HuH-7 (cell line): ENCODE measurements around the gene ZNF519.
A peak's percentile ranks its signal among the peaks of the same experiment; 100 is the strongest.
"Not testable (repeated sequence)": the region's sequence is repeated elsewhere in the genome, so short reads cannot be mapped to it uniquely, and the experiment has no call there.

ENCODE experiments used
- DNase-seq: peaks from one replicate; pipeline ENCODE4 v3.0.0; 2011; ENCODE audit warnings: low spot score

Gene ZNF519

DNA sequence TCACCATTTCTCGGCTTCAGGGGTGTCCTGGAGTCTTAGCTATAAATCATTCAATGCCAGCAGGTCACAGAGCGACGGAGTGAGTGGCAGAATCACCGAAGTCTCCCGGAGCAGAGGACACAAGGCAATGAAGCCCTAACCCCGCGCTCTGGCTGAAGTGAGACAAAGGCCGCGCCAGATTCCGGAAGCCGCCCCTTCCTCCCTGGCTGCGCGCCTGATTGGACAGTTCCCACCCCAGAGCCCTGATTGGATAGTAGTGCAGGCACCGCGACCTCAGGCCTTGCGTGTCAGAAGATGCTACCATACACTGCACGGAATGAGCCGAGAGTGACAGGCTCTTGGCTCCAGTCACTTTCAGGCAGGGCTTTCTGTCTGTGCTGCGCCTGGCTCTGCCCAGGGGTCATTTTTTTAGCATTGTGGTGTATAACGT, at the start of gene ZNF519:
TSS of gene ZNF519 (minus strand) at position 165 of the 430 bp plus-strand sequence. CDS start at position 7, 158 bp downstream.
- DNase-seq: peak; percentile 92

DNA sequence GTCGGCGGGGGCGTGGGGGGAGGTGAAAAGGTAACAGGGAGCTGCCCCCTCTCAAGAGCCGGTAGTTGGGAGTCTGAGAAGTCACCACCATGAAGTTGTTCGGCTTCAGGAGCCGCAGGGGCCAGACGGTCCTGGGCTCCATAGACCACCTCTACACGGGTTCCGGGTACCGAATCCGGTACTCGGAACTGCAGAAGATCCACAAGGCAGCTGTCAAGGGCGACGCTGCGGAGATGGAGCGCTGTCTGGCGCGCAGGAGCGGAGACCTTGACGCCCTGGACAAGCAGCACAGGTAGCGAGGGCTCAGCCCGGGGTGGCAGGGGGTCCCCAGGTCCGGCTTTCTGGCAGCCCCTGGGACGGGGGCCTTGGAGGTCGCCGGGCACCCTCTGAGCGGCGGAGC, 47.1 kb upstream of the ZNF519 start:
- DNase-seq: no peak

DNA sequence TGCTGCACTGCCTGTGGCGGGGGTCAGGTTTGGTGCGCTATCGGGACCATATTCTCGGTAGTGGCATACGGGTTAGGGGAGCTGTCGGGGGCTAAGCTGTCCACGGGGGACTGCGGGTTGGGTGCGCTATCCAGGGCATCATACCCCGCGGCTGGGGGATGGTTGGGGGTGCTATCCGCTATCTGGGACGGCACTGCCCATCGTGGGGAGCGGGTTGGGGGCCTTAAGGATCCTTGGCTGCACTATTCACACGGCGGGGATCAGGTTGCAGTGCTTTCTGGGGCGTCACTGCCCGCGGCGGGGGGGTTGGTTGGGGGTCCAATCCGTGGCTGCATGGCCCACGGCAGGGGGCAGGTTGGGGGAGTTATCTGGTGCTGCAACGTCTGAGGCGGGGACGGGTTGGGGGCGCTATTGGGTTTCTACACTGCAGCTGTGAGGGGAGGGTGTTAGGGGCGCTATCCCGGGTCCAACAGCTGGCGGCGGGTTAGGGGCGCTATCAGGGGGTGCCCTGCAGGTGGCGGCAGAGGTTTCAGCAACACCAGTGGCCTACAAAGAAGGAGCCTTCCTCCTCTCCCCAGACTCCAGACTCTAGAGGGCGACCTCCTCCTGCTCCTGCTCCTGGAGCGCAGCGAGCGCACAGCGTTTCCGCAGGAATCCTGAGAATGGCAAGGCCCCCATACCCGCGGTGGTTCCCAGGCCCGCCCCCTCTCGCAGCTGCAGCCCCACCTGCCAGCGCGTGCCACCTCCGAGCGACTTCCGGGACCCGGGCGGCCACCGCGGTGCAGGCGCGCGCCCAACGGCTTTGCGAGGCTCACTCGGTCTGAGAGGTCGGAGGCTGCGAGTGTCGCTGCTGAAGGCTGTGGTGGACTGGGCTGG, 46.3 kb upstream of the ZNF519 start:
- DNase-seq: peak; percentile 52

DNA sequence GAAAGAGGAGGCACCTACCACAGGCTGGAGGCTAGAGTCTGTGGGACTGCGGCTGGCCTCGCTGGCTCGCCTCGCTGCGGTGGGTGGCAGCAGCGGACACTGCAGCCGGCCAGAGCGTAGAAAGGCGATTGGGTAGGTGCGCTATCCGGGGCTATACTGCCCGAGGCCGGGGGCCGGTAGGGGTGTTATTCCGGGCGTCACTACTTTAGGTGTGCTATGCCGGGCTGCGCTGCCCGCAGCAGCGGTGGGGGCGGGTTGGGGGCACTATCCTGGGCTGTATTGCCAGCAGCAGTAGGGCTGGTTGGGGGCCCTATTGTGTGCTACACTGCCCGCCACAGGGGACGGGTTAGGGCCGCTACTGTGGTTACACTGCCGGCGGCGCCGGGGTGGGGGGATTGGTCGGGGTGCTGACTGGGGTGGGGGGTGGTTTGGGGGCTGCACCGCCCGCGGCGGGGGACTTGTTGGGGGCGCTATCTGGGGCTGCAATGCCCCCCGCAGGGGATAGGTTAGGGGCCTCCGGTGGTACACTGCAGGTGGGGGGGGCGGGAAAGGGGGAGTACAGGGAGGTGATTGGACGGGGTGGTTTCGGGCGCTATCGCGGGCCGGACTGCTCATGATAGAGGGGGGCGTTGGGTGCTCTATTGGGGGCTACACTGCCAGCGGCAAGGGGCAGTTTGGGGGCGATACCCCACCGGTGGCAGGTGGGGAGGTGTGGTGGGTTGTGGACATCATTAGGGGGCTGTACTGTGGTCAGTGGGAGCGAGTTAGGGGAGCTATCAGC, 45.5 kb upstream of the ZNF519 start:
- not testable (repeated sequence) for DNase-seq

DNA sequence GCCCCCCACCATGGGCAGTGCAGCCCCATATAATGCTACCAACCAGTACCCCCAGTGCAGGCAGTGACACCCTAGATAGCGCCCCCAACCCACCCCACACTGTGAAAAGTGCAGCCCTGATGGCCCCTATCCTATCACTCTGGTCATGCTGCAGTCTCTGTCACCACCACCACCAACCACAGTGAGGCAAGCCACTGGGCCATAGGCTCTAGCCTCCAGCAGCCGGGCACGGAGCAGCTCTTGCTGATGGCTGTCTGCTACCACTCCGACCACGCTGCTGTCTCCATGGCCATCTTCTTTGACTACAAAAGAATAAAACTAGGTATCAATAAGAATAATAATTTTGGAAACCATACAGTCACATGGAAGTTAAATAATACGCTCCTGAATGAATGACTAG, 43.2 kb upstream of the ZNF519 start:
- not testable (repeated sequence) for DNase-seq

DNA sequence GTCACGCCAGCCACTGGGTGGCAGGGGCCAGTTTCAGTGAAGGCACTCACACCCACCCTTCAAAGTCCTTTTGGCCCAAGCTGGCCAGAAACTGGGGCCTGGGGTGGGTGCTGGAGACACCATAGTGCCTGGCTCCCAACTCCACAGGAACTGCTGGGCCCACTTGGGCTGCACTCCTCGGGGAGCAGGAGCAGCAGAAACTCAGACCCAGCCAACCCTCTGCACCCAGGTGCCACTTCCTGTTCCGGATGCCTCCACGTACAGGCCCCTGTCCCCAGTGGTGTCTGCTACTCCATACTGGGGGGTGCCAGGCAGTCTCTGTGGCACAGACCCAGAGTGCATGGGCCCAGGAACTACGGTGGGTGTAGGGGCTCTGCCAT, 42.5 kb upstream of the ZNF519 start:
- no peak for DNase-seq

DNA sequence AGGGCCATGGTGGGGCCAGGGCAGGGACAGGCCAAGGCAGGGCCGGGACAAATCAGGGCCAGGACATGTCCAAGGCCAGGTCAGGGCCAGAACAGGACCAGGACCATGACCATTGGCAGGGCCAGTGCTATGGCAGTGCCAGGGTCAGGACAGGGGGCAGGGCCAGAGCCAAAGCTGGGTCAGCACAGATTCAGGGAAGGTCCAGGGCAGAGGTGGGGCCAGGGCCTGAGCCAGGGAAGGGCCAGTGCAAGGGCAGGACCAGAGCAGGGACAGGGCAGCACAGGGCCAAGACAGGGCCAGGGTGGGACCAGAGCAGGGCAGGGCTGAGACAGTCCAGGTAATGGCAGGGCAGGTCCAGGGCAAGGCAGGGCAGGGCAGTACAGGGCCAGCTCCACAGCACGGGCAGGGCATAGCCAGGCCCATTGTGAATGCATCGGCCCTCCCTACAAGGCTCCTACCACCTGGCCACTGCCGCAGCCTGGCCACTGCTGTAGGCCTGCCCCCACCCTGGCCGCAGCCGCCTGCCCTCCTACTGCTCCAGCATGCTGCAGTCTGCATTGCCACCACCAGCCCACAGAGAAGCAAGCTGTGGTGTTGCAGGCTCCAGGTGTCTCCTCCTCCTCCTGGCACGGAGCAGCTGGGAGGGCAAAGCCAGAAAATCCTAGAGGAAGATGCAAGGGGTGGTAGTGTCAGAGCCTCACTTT, 41.9 kb upstream of the ZNF519 start:
- DNase-seq: not testable (repeated sequence)

DNA sequence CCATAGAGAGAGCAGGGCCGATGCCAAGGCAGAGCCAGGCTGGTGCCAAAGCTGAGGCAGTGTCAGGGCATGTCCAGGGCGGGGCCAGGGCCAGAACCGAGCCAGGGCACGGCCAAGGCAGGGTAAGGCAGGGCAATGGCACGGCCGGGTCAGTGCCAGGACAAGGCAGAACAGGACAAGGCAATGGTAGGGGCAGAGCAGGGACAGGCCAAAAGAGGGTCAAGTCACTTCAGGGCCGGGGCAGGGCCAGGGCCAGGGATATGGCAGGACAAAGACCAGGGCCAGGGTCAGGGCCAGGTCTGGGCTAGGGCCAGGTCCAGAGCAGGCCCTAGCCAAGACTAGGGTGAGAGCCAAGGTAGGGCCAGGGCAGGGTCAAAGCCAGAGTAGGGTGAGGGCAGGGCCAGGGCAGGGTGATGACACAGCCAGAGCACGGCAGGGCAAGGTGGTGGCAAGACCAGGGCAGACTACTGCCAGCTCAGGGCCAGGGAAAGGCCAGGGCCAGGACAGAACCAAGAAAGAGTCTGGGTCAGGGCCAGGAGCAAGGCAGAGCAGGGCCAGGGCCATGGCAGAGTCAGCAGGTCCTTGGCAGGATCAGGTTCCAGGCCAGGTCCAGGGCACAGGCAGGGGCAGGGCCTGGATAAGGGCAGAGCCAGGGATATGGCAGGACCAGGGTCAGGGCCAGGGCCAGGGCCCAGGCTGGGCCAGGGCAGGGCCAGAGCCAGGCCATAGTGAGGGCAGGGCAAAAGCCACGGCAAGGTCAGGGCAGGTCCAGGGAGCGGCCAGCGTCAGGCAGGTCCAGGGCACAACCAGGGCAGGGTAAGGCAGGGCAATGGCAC, 41.1 kb upstream of the ZNF519 start:
- DNase-seq: not testable (repeated sequence)

DNA sequence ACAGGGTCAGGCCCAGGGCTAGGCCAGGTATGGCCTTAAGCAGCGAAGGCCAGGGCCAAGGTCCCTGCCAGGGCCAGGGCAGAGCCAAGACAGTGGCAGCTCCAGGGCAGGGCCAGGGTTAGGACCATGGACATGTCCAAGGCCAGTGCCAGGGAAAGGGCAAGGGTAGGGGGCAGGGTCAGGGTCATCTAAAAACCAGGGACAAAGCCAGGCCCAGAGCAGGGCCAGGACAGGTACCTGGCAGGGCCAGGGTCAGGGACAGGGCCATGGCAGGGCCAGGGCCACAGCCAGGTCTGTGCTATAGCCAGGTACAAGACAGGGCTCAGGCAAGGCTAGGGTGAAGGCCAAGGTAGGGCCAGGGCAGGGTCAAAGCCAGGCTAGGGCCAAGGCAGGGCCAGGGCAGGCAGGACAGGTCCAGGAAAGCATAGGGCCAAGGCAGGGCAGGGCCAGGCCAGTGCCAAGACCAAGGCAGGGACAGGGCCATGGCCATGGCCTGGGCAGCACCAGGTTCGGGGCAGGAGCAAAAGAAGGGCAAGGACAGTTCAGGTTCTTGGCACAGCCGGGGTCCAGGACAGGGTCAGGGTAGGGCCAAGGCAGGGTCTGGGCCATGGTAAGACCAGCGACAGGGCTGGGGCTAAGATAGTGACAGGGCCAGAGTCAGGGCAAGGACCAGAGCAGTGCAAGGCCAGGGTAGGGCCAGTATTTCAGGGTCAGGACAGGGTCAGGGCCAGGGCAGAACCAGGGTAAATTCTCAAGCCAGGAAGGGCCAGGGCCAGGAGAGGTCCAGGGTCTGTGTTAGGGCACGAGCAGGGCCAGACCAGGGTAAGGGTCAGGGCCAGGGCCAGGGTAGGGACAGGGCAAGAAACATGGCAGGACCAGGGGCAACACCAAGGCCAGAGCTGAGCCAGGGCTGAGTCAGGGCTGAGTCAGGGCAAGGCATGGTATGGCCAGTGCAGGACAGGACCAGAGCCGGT, 40.2 kb upstream of the ZNF519 start:
- DNase-seq: not testable (repeated sequence)

DNA sequence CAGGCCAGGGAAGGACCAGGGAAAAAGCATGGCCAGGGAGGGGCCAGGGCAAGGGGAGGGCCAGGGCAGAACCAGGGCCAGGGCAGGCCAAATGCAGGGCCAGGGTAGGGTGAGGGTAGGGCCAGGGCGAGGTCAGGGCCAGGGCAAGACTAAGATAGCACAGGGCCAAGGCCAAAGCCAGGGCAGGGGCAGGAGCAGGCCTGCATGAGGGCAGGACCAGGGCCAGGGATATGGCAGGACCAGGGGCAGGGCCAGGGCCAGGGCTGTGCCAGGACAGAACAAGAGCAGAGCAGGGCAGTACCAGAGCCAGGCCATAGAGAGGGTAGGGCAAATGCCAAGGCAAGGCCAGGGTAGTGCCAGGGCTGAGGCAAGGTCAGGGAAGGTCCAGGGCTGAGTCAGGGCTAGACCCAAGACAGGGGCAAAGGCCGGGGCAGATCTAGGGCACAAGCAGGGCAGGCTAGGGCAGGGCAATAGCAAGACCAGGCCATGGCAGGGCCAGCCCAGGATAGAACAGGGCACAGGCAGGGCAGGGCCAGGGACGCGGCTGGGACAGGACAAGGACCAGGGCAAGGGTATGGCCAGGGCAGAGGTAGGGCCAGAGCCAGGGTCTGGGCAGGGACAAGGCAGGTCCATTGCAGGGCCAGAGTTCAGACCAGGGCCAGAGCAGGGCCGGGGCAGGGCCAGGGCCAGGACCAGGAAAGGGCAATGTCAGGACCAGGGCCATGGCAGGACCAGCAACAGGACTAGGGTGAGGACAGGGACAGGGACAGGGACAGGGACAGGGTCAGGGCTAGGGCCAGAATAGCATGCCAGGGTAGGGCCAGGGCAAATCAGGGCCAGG, 39.3 kb upstream of the ZNF519 start:
- DNase-seq: not testable (repeated sequence)

DNA sequence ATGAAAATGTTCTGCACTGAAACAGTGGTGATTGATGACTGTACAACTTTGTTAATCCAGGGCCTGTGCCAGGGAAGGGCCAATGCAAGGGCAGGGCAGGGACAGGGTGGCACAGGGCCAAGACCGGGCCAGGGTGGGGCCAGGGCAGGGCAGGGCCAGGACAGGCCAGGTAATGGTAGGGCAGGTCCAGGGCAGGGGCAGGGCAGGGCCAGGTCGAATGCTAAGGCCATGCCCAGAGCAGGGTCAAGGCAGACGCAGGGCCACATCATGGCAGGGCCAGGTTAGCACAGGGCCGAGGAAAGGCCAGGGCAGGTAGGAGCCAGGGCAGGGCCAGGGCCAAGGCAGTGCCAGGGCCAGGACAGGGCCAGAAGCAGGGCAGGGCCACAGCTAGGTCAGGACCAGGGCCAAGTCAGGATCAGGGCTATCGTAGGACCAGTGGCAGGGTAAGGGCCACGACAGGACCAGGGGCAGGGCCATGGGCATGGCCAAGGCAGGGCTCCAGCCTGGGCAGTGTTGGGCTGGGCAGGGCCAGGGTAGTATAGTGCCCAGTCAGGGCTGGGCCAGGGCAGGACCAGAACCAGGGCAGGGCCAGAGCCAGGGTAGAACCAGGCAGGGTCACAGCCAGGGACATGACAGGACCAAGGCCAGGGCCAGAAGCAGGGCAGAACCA, 38.3 kb upstream of the ZNF519 start:
- DNase-seq: not testable (repeated sequence)

DNA sequence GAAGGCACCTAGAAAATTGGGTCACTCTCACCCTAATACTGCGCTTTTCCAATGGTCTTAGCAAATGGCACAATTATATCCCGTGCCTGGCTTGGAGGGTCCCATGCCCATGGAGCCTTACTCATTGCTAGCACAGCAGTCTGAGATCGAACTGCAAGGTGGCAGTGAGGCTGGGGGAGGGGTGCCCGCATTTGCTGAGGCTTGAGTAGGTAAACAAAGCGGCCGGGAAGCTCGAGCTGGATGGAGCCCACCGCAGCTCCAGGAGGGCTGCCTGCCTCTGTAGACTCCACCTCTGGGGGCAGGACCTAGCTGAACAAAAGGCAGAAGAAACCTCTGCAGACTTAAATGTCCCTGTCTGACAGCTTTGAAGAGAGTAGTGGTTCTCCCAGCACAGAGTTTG, 30.7 kb upstream of the ZNF519 start:
- not testable (repeated sequence) for DNase-seq

DNA sequence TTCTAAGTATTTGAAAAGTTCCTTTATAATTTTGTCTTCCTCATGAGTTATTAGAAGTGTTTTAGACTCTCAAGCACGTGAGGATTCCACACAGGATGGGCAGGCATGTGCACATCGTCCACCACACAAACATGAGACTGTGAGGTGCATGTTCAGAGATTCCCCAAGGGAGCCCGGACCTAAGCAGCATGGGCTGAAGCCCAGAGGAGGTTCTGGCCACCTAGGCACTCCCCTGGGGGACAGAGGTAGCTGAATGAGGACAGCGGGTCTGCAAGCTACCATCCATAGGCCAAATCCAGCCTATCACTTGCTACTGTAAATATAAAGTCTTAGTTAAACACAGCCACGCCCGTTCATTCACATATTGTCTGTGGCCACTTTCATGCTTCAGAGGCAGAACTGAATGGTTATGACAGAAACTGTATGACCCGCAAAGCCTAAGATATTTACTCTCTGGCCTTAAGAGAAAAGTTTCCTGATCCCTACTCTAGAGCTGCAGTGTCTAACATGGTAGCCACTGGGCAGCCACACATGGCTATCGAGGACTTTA, 19.4 kb upstream of the ZNF519 start:
- not testable (repeated sequence) for DNase-seq

DNA sequence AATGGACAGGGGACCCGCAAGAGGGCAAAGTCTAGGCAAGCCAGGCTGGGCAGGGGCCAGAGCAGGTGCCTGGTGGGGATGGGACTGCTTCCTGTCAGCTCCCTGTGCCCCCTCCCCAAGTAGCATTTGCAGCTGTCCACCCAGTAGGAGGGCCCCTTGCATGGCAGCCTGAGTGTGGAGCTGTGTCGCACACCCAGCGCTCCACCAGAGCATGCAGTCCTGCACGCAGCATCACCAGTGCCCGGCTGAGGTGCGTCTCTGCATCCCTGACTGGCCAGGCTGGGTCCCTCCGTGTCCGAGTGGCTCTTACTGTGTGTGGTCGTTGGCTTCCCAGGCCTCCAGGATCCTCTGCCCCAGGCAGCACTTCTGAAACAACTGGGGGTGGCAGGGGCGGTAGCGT, 18.5 kb upstream of the ZNF519 start:
- not testable (repeated sequence) for DNase-seq

DNA sequence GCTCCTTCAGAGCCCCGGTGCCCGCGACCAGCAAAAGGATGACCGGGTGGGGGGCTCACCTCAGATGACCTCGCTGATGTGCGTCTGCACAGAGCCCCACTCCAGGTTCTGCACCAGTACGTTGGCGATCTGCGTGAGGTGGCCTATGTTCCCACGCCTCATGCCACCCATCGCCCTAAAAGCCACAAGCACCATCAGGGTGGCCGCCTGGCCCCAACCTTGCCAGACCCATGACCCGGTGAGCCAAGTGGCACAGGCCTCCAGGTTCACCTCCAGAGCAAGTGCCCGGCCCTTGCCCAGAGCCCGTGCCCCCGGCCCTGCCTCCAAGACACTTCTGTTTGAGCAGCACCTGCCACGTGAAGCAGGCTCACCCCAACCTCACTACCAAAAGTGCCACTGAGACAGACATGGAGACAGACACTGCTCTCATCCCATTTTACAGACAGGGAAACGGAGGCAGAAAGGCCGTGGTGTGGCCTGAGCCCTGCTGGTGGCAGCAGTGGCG, 17.7 kb upstream of the ZNF519 start:
- not testable (repeated sequence) for DNase-seq

DNA sequence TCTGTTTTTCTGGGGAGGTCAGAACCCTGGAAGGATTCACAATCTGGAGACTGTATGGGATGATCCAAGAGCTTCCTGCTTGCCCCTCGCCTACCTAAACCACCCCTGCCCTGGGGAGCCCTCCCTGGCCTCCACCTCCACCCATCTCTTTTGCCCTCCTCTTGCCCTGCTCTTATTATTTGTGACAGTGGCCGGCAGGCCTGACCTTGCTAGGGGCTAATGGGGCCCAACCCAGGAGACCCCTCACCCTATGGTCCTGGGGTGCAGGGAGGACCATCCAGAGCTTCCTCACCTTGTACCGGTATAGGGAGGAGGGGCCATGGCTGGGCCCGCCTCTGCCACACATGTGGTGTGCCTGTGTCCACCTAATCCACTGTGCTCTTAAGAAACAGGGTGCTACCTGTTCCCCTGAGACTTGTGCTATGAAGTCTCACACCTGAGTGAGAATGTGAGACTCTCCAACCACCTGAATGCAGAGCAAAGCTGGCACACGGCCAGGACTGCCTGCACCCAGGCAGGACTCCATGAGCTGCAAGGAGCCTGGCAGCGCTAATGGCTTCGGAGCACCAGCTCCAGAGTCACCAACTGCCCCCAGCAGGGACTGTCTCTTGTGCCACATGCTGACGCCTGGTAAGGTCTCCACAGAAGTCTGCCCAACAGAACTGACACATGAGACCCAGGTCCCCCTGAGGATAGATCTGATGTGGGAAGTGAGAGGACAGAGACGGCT, 17.1 kb upstream of the ZNF519 start:
- DNase-seq: not testable (repeated sequence)
